GM12891 (cell line): ENCODE measurements around the gene MICALL2.

ENCODE experiments used
- DNase-seq: peaks from one replicate; pipeline ENCODE4 v3.0.0; 2011; ENCODE audit warnings: low spot score; ENCODE audit not compliant: insufficient read length
- FAIRE-seq: peaks from 2 replicates; lab custom pipeline; 2011; peaks lifted over from hg19 to GRCh38; lab: Jason Lieb, UNC
- PAX5 ChIP-seq: IDR thresholded peaks from 2 replicates; pipeline ENCODE4 v1.6.1; 2011; ENCODE audit warnings: low read length, moderate library complexity, mild to moderate bottlenecking; ENCODE audit not compliant: insufficient read depth, severe bottlenecking
- POLR2A ChIP-seq: IDR thresholded peaks from 2 replicates; pipeline ENCODE4 v1.6.1; 2011; ENCODE audit warnings: low read depth, low read length, control low read depth
- POLR2AphosphoS5 ChIP-seq: IDR thresholded peaks from 2 replicates; pipeline ENCODE4 v1.6.1; 2011; ENCODE audit warnings: low read depth, low read length, control low read depth
- POU2F2 ChIP-seq: IDR thresholded peaks from 2 replicates; pipeline ENCODE4 v1.6.1; 2011; ENCODE audit warnings: low read depth, mild to moderate bottlenecking, control low read depth, low read length, moderate library complexity
- SPI1 ChIP-seq: IDR thresholded peaks from 2 replicates; pipeline ENCODE4 v1.6.1; 2011; ENCODE audit warnings: low read depth, low read length, control low read depth
- TAF1 ChIP-seq: IDR thresholded peaks from 2 replicates; pipeline ENCODE4 v1.6.1; 2011; ENCODE audit warnings: low read depth, low read length, control low read depth

MICALL2 gene

DNA sequence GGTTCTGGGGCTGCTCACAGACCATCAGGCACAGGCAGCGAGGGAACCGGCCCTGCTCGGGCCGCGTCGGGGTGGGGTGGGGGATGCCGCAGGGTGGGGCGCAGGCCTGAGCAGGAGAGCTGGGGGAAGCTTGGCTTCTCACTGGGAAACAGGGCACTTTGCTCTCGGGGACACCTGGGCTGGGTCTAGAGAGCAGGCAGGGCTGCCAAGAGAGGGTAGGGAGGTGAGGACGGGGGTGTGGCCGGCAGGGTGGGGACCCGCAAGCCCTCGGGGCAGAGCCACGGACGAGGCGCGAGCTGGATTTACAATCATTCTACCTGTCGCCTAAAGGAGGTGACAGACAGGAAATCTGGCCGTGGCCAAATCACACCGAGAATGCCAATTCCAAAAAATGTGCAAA is 33.9 kb upstream of the MICALL2 start:
- TF ChIP-seq POU2F2, result no peak
- no peak for TF ChIP-seq PAX5
- no peak for TF ChIP-seq POLR2AphosphoS5
- TF ChIP-seq POLR2A, result no peak
- no peak for TF ChIP-seq TAF1
- TF ChIP-seq SPI1, result no peak
- DNase-seq (no peak), FAIRE-seq (no peak)

DNA sequence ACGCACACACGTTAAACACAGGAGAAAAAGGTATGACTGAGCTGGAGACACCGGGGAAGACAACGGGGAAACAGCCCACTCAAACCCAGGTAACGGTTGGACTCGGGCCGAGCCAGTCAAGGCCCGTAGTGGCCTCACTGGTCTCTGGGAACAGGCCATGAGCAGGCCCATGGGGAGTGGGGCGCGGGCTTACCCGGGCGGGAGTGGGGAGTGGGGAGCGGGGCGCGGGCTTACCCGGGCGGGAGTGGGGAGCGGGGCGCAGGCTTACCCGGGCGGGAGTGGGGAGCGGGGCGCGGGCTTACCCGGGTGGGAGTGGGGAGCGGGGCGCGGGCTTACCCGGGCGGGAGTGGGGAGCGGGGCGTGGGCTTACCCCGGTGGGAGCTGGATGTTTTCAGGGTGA is 33.4 kb upstream of the MICALL2 start:
- no peak for TF ChIP-seq POLR2A
- no peak for TF ChIP-seq TAF1
- no peak for TF ChIP-seq POU2F2
- no peak for TF ChIP-seq PAX5
- TF ChIP-seq POLR2AphosphoS5, result no peak
- no peak for TF ChIP-seq SPI1
- FAIRE-seq (no peak), DNase-seq (no peak)

- FAIRE-seq (no peak), DNase-seq (no peak)
- TF ChIP-seq SPI1 (no peak), POU2F2 (no peak), POLR2AphosphoS5 (no peak), PAX5 (no peak), POLR2A (no peak), TAF1 (no peak)
These were observed 33.0 kb upstream of the MICALL2 start for GRCh38 chr7:1492221-1492620.

DNA sequence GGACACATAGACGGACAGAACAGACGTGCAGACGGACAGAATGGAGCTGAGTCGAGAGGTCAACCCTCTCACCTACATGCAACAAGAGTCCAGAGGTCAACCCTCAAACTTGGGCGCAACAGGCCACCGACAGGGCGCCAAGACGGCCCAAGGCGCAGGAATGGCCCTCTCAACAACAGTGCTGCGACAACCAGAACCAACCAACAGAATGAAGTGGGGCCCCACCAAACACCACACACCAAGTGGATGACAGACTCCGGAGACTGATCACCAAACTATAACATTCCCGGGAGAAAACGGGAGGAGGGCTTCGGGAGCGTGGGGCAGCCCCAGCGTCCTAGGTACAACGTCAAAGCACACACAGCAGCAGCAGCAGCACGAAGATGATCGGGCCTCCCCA is 31.6 kb upstream of the MICALL2 start:
- DNase-seq (no peak), FAIRE-seq (no peak)
- TF ChIP-seq PAX5, result no peak

GRCh38 chr7:1489336-1489735 is 30.1 kb upstream of the MICALL2 start:
- TF ChIP-seq POU2F2 (no peak), TAF1 (no peak), SPI1 (no peak), PAX5 (no peak), POLR2AphosphoS5 (no peak), POLR2A (no peak)
- DNase-seq (no peak), FAIRE-seq (no peak)

GRCh38 chr7:1488016-1488415 is 28.7 kb upstream of the MICALL2 start:
- FAIRE-seq (no peak), DNase-seq (no peak)

DNA sequence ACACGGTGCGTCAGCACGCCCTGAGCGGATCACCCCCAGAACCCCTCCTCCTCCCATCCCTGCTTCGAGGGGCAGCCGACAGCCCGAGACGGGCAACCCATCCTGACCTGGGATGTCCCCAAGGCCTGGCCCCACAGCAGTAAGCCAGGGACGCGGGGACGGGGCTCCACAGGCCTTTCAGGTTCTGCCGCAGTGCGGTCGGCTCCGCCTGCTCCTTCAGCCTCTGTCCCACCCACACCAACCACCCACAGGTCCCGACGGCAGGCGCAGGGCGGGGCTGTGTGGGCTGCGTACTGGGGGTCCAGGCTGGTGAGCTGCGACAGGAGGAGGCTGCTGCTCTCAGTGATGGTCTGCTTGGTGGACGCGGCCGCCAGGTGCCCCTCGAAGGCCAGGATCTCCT is 28.2 kb upstream of the MICALL2 start:
- FAIRE-seq, result no peak
- no peak for DNase-seq
- no peak for TF ChIP-seq POLR2A
- no peak for TF ChIP-seq SPI1
- TF ChIP-seq POU2F2, result no peak
- TF ChIP-seq POLR2AphosphoS5, result no peak
- no peak for TF ChIP-seq TAF1
- TF ChIP-seq PAX5, result no peak

More at GRCh38 chr7:1488016-1488415, 28.7 kb upstream of the MICALL2 start:
- TF ChIP-seq POLR2AphosphoS5, result no peak
- TF ChIP-seq POLR2A, result no peak
- TF ChIP-seq PAX5, result no peak
- TF ChIP-seq POU2F2, result no peak
- TF ChIP-seq TAF1, result no peak
- TF ChIP-seq SPI1, result no peak

DNA sequence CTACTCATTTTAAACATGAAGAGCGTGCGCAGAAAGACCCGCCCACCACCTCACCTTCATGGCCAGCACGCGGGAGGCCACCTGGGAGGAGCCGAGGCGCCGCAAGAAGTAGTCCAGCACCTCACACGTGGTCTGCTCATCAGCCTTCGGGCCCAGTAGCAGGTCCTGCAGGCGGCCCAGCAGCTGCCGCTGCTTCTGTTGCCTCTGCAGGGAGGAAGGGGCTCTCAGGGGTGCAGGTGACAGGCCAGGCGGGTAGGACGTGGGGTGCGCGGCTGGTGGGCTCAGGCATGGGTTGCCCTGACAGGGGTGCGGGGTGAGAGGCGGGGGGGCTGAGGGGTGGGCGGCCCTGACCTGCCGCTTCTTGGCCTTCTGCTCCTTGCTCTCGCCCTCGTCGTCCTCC is 27.3 kb upstream of the MICALL2 start:
- no peak for FAIRE-seq
- no peak for TF ChIP-seq POU2F2
- no peak for TF ChIP-seq SPI1
- no peak for TF ChIP-seq POLR2A
- no peak for TF ChIP-seq POLR2AphosphoS5
- TF ChIP-seq PAX5, result no peak
- no peak for TF ChIP-seq TAF1

GRCh38 chr7:1485156-1485555 is 25.9 kb upstream of the MICALL2 start:
- TF ChIP-seq PAX5 (no peak), POU2F2 (no peak), SPI1 (no peak)
- FAIRE-seq, result no peak
- DNase-seq, result no peak

More for the DNA sequence above, 27.3 kb upstream of the MICALL2 start:
- DNase-seq, result no peak

- no peak for FAIRE-seq
- no peak for TF ChIP-seq TAF1
- no peak for TF ChIP-seq POLR2A
- no peak for TF ChIP-seq PAX5
- no peak for TF ChIP-seq SPI1
- TF ChIP-seq POU2F2, result no peak
- TF ChIP-seq POLR2AphosphoS5, result no peak
- DNase-seq, result no peak
These were observed 25.3 kb upstream of the MICALL2 start for GRCh38 chr7:1484569-1484968.
